NB4 (cell line): Measurements from ENCODE around the gene MEI4.
"Not testable (repeated sequence)": the region's sequence is repeated elsewhere in the genome, so short reads cannot be mapped to it uniquely, and the experiment has no call there.

Source experiments
- DNase-seq: peaks from one replicate; pipeline ENCODE4 v3.0.0; 2010; ENCODE audit warnings: low read depth
- H3K4me3 ChIP-seq: one replicate; pipeline ENCODE4 v1.5.1; 2011; ENCODE audit warnings: mild to moderate bottlenecking, low read depth, low read length, moderate library complexity
- MYC ChIP-seq: IDR thresholded peaks from 2 replicates; pipeline ENCODE4 v1.6.1; 2011; ENCODE audit warnings: low read depth, low read length
- POLR2A ChIP-seq: IDR thresholded peaks from 2 replicates; pipeline ENCODE4 v1.6.1; 2011; ENCODE audit warnings: mild to moderate bottlenecking; ENCODE audit not compliant: insufficient read length; ENCODE audit errors: extremely low read depth
- TF ChIP-seq, protein P1 (sequence below): IDR thresholded peaks from one replicate; pipeline ENCODE4 v1.5.1; 2012; ENCODE audit warnings: low read depth, low read length
- TF ChIP-seq, protein P2 (sequence below): IDR thresholded peaks from 2 replicates; pipeline ENCODE4 v1.6.1; 2011; ENCODE audit warnings: low read depth, low read length

Gene MEI4

DNA sequence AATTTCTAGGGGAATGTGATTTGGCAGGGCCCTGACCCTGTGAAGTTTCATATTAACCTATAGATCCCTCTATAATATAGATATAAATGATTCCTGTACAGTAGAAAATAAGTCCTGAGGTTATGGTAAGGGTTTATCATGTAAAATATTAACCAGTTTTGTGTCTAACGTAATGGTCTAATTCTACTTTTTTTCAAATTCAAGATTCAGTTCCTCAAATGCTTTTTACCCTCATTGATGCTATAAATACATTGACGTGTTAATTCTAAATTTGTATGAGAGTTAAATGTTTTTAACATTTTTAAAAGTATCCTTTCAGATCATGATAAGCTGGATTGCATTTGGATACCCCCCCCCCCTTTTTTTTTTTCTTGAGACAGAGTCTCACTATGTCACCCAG, 169.4 kb downstream of the MEI4 start:
- H3K4me3 ChIP-seq = no peak overlapping the region
- no peak for TF ChIP-seq POLR2A
- TF ChIP-seq, protein P1, sequence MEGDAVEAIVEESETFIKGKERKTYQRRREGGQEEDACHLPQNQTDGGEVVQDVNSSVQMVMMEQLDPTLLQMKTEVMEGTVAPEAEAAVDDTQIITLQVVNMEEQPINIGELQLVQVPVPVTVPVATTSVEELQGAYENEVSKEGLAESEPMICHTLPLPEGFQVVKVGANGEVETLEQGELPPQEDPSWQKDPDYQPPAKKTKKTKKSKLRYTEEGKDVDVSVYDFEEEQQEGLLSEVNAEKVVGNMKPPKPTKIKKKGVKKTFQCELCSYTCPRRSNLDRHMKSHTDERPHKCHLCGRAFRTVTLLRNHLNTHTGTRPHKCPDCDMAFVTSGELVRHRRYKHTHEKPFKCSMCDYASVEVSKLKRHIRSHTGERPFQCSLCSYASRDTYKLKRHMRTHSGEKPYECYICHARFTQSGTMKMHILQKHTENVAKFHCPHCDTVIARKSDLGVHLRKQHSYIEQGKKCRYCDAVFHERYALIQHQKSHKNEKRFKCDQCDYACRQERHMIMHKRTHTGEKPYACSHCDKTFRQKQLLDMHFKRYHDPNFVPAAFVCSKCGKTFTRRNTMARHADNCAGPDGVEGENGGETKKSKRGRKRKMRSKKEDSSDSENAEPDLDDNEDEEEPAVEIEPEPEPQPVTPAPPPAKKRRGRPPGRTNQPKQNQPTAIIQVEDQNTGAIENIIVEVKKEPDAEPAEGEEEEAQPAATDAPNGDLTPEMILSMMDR = no peak
- TF ChIP-seq, protein P2, sequence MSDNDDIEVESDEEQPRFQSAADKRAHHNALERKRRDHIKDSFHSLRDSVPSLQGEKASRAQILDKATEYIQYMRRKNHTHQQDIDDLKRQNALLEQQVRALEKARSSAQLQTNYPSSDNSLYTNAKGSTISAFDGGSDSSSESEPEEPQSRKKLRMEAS = no peak
- no peak for TF ChIP-seq MYC
- DNase-seq = no peak

DNA sequence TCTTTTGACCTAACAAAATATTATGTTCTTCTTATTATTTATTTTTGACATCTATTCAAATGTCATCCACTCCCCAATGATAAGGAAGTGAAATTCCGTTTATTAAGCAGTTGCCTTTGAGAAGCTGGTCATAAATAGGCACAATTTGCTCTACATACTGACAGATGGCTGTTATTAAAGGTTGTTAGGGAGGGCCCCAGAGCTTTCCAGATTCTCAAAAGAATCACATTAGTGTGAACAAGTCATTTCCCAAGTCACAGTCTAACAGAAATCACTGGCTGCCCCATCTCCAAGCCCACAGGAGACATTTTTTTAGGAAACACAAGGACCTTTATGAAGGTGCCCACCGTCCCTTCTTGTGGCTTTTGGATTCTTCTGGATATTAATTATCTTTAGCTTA, 172.4 kb downstream of the MEI4 start:
- no peak overlapping the region for H3K4me3 ChIP-seq
- TF ChIP-seq MYC (no peak), POLR2A (no peak)
- TF ChIP-seq, protein P1 = no peak
- TF ChIP-seq, protein P2 = no peak
- no peak for DNase-seq

DNA sequence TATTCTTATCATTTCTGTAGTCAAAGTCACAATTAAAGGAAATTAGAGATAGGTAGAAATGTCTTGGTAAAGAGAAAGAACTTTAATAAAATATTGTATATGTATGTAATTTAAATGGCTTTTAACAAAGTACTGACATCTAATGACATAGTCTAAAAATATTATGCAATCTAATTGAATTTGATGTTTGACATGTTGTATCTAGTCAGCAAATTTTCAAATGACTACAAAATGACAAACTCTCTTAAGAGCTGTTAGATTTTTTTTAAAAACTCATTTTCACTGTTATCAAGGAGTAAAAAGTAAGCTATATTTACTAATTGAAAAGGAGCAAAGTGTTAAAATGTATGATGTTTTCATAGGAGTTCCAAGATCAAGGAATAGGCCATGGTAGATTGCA, 176.9 kb downstream of the MEI4 start:
- TF ChIP-seq, protein P2 = no peak
- DNase-seq = no peak
- no peak overlapping the region for H3K4me3 ChIP-seq

DNA sequence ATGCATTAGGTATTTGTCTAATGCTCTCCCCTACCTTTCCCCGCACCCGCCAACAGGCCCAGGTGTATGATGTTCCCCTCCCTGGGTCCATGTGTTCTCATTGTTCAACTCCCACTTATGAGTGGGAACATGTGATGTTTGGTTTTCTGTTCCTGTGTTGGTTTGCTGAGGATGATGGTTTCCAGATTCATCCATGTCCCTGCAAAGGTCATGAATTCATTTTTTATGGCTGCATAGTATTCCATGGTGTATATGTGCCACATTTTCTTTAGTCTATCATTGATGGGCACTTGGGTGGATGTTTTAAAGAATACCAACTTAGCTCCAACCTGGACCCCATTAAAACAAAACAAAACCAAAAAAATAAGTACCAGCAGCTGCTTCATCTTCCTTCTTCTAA, 180.9 kb downstream of the MEI4 start:
- not testable (repeated sequence) for H3K4me3 ChIP-seq, DNase-seq

DNA sequence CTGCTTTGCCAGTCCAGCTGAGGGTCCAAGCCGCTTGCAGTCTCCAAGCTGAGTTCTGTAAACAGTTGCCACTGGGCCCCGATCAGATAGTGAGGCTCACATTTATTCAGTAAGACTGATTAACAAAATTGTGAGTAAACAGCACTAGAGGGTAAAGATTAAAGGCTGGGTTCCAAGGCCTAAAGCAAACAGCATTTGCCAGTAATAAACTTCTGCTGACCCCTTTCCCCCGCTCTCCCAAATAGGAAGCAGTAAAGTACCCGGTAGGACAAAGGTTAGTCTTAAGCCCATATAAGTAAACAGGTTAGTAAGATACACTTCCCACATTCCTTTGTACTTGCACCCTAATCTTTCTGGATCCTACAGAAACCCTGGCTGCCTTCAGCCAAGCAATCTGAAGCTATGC, 181.8 kb downstream of the MEI4 start:
- TF ChIP-seq POLR2A (no peak), MYC (no peak)
- TF ChIP-seq, protein P2 = no peak
- TF ChIP-seq, protein P1 = no peak
- no peak for DNase-seq
- H3K4me3 ChIP-seq = no peak overlapping the region

DNA sequence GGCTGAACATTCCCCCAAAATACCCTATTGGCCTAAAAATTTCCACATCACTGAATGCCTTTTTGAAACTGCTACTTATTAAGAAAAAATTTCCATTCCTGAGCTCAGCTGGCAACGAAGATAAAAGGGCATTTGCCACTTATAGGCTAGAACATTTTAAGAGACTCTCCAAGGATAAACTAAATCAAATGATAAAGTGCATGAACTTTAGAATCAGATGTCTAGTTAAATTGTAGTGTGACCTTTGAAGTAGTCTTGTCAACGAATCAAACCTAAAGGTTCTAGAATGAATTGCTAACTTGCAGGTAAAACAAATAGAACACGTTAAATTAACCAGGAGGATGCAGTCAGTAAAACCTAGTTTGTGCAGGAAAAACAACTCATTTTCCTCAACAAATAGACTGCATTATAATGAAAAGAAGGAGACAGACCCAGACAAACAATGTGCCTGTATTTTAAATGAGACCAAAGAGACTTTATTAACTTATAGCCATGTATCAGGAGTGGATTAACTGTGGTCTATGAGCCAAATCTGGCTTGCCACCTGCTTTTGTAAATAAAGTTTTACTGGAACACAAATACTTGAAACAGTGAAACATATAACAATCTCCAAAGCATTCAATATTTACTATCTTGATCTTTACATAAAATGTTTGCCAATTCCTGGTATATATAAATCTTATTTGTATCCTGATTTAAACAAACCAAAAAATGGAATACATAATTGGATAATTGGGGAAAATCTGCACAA, 184.4 kb downstream of the MEI4 start:
- TF ChIP-seq MYC = no peak
- TF ChIP-seq, protein P1 = no peak
- no peak for TF ChIP-seq POLR2A
- TF ChIP-seq, protein P2 = no peak
- H3K4me3 ChIP-seq = no peak overlapping the region
- no peak for DNase-seq

DNA sequence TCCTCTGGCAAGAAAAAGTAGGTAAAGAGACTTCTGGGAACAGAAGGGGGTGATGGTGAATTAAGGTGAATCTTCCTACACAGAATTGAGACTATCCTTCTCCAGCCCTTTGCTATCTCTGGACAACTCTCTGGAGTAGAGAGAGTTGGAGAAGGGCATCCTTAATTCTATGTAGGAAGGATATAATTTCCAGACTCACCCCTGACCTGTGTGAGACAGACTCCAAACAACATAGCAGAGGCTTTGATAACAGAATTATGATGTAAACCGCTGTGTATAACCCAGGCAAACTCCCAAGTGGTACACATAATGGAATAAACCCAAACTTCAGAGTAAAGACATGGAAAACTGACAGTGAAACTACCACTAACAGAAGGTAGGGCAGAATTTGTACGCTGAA, 186.5 kb downstream of the MEI4 start:
- TF ChIP-seq, protein P1 = no peak
- TF ChIP-seq, protein P2 = no peak
- TF ChIP-seq MYC = no peak
- no peak for TF ChIP-seq POLR2A
- no peak for DNase-seq
- no peak overlapping the region for H3K4me3 ChIP-seq
